GM18951 (cell line): ENCODE results near the gene ITGA4.

Experiments used
- POLR2A ChIP-seq: IDR thresholded peaks from 4 replicates; pipeline ENCODE4 v1.6.1; 2011; ENCODE audit warnings: mild to moderate bottlenecking; ENCODE audit not compliant: insufficient read length, insufficient read depth; ENCODE audit errors: extremely low read depth
- in situ Hi-C: fragments of 300-500 bp; cut with MboI; formaldehyde crosslinking; loops from one replicate; pipeline ENCODE4 v1.12.0; 2022; ENCODE audit warnings: low sequenced_read_pairs, mixed read lengths, inconsistent platforms; ENCODE audit not compliant: unreplicated experiment

Gene ITGA4

GRCh38 chr2:181485638-181485946, 28.4 kb downstream of the ITGA4 start:
- in situ Hi-C loops = no loop called here
- no peak for TF ChIP-seq POLR2A

GRCh38 chr2:181499231-181499630, 42.0 kb downstream of the ITGA4 start:
- in situ Hi-C loops = no loop called here

GRCh38 chr2:181500201-181500600, 43.0 kb downstream of the ITGA4 start:
- TF ChIP-seq POLR2A = no peak
- in situ Hi-C loops = no loop called here

More at GRCh38 chr2:181499231-181499630, 42.0 kb downstream of the ITGA4 start:
- TF ChIP-seq POLR2A = no peak

- no peak for TF ChIP-seq POLR2A
- in situ Hi-C loops = no loop called here
Measured at GRCh38 chr2:181515719-181516118, 58.5 kb downstream of the ITGA4 start.

GRCh38 chr2:181516992-181517391, 59.8 kb downstream of the ITGA4 start:
- no peak for TF ChIP-seq POLR2A
- in situ Hi-C loops = no loop called here

- TF ChIP-seq POLR2A = no peak
- in situ Hi-C loops = no loop called here
Measured at GRCh38 chr2:181517685-181518301, 60.6 kb downstream of the ITGA4 start.

GRCh38 chr2:181520253-181520652, 63.1 kb downstream of the ITGA4 start:
- TF ChIP-seq POLR2A = no peak
- in situ Hi-C loops = no loop called here

GRCh38 chr2:181523756-181524155, 66.6 kb downstream of the ITGA4 start:
- in situ Hi-C loops = no loop called here
- no peak for TF ChIP-seq POLR2A

GRCh38 chr2:181526014-181526413, 68.8 kb downstream of the ITGA4 start:
- in situ Hi-C loops = no loop called here
- TF ChIP-seq POLR2A = no peak

GRCh38 chr2:181527058-181527457, 69.9 kb downstream of the ITGA4 start:
- in situ Hi-C loops = no loop called here
- no peak for TF ChIP-seq POLR2A

- TF ChIP-seq POLR2A = no peak
Measured at GRCh38 chr2:181528441-181528840, 71.3 kb downstream of the ITGA4 start.

GRCh38 chr2:181536730-181537129, 79.5 kb downstream of the ITGA4 start:
- in situ Hi-C loops = no loop called here
- no peak for TF ChIP-seq POLR2A

More at GRCh38 chr2:181528441-181528840, 71.3 kb downstream of the ITGA4 start:
- in situ Hi-C loops = no loop called here

GRCh38 chr2:181540421-181540820, 83.2 kb downstream of the ITGA4 start:
- in situ Hi-C loops = no loop called here
- TF ChIP-seq POLR2A = no peak

GRCh38 chr2:181542170-181542569, 85.0 kb downstream of the ITGA4 start:
- TF ChIP-seq POLR2A = no peak
- in situ Hi-C loops = no loop called here

GRCh38 chr2:181546086-181546485, 88.9 kb downstream of the ITGA4 start:
- in situ Hi-C loops = no loop called here
- TF ChIP-seq POLR2A = no peak

- in situ Hi-C loops = no loop called here
- no peak for TF ChIP-seq POLR2A
Measured at GRCh38 chr2:181552808-181553207, 95.6 kb downstream of the ITGA4 start.

GRCh38 chr2:181553244-181553643, 96.1 kb downstream of the ITGA4 start:
- in situ Hi-C loops = no loop called here

More at GRCh38 chr2:181553244-181553643, 96.1 kb downstream of the ITGA4 start:
- no peak for TF ChIP-seq POLR2A
